ENCODE data around the gene RCN1. TPM values are rescaled to one million over a fixed set of nuclear protein-coding genes. Genes with fewer than 3 reads are reported as not detected.
"Not testable (repeated sequence)": the region's sequence is repeated elsewhere in the genome, so short reads cannot be mapped to it uniquely, and the experiment has no call there.

The RCN1 gene
- polyA plus RNA-seq = 10 to 100 TPM; 12.0 to 45.5 (median 19.5) TPM

GRCh38 chr11:32090545-32091370 lies at the start of gene RCN1:
Gene RCN1, plus strand, starts transcription at chr11:32091074. Its CDS starts 123 bp downstream, at chr11:32091197.
- H3K9me3 Mint-ChIP-seq = no peaks in the 10 kb centered on the region
- H3K27me3 Mint-ChIP-seq (ENCODE audit: low read depth in 3 of 3) = peaks cover 0 to 8% (median 3%) of the 10 kb centered on the region in 3 donors
- DNase-seq = no peak
- peak within 1 kb of the TSS; percentile 87 to 91 (median 89) for H3K4me3 Mint-ChIP-seq
- H3K4me1 Mint-ChIP-seq = peaks cover 32 to 42% of the 10 kb centered on the region in 2 donors
- H3K27ac Mint-ChIP-seq = peak within 1 kb of the TSS; percentile 75 to 93 (median 90)
- H3K36me3 Mint-ChIP-seq = no peaks in the 10 kb centered on the region

GRCh38 chr11:32043737-32044136 lies 47.1 kb upstream of the RCN1 start:
- Mint-ChIP-seq H3K9me3 (no peaks in the 10 kb centered on the region), H3K4me1 (no peaks in the 10 kb centered on the region), H3K27me3 (ENCODE audit: low read depth in 3 of 3) (peaks cover 2 to 10% (median 4%) of the 10 kb centered on the region in 3 donors), H3K4me3 (no peak overlapping the region), H3K36me3 (no peaks in the 10 kb centered on the region), H3K27ac (no peak overlapping the region)
- no peak for DNase-seq

GRCh38 chr11:32044158-32044863 lies 46.6 kb upstream of the RCN1 start:
- Mint-ChIP-seq H3K4me1 (no peaks in the 10 kb centered on the region), H3K27me3 (ENCODE audit: low read depth in 3 of 3) (peaks cover 2 to 10% (median 4%) of the 10 kb centered on the region in 3 donors), H3K4me3 (no peak overlapping the region), H3K36me3 (no peaks in the 10 kb centered on the region), H3K9me3 (no peaks in the 10 kb centered on the region), H3K27ac (no peak overlapping the region)
- DNase-seq = no peak

GRCh38 chr11:32045456-32045855 lies 45.4 kb upstream of the RCN1 start:
- Mint-ChIP-seq H3K9me3 (no peaks in the 10 kb centered on the region), H3K36me3 (no peaks in the 10 kb centered on the region), H3K27me3 (ENCODE audit: low read depth in 3 of 3) (peaks cover 1 to 7% (median 5%) of the 10 kb centered on the region in 3 donors), H3K27ac (no peak overlapping the region), H3K4me1 (no peaks in the 10 kb centered on the region), H3K4me3 (no peak overlapping the region)
- DNase-seq = no peak

GRCh38 chr11:32050264-32050663 lies 40.6 kb upstream of the RCN1 start:
- Mint-ChIP-seq H3K27me3 (ENCODE audit: low read depth in 3 of 3) (peaks cover 3 to 7% (median 5%) of the 10 kb centered on the region in 3 donors), H3K36me3 (no peaks in the 10 kb centered on the region), H3K4me1 (peaks cover 0 to 4% of the 10 kb centered on the region in 2 donors), H3K27ac (no peak overlapping the region), H3K4me3 (no peak overlapping the region), H3K9me3 (no peaks in the 10 kb centered on the region)
- DNase-seq = no peak

- peak; percentile 42 to 64 (median 63) for DNase-seq
- H3K36me3 Mint-ChIP-seq = no peaks in the 10 kb centered on the region
- peaks cover 3 to 7% (median 5%) of the 10 kb centered on the region in 3 donors for H3K27me3 Mint-ChIP-seq (ENCODE audit: low read depth in 3 of 3)
- H3K4me1 Mint-ChIP-seq = peaks cover 0 to 4% of the 10 kb centered on the region in 2 donors
- H3K27ac Mint-ChIP-seq = no peak overlapping the region
- no peaks in the 10 kb centered on the region for H3K9me3 Mint-ChIP-seq
- no peak overlapping the region for H3K4me3 Mint-ChIP-seq
Measured at GRCh38 chr11:32052215-32052614, 38.7 kb upstream of the RCN1 start.

GRCh38 chr11:32053151-32053888 lies 37.6 kb upstream of the RCN1 start:
- DNase-seq = no peak
- peaks cover 7% of the 10 kb centered on the region in 3 donors for H3K27me3 Mint-ChIP-seq (ENCODE audit: low read depth in 3 of 3)
- no peaks in the 10 kb centered on the region for H3K36me3 Mint-ChIP-seq
- no peak overlapping the region for H3K4me3 Mint-ChIP-seq
- H3K9me3 Mint-ChIP-seq = no peaks in the 10 kb centered on the region
- no peak overlapping the region for H3K27ac Mint-ChIP-seq
- peaks cover 0 to 4% of the 10 kb centered on the region in 2 donors for H3K4me1 Mint-ChIP-seq

- peaks cover 0 to 4% of the 10 kb centered on the region in 2 donors for H3K4me1 Mint-ChIP-seq
- no peak overlapping the region for H3K4me3 Mint-ChIP-seq
- H3K9me3 Mint-ChIP-seq = no peaks in the 10 kb centered on the region
- H3K36me3 Mint-ChIP-seq = no peaks in the 10 kb centered on the region
- H3K27ac Mint-ChIP-seq = no peak overlapping the region
- no peak for DNase-seq
- peaks cover 5 to 7% (median 7%) of the 10 kb centered on the region in 3 donors for H3K27me3 Mint-ChIP-seq (ENCODE audit: low read depth in 3 of 3)
Measured at GRCh38 chr11:32055861-32056260, 35.0 kb upstream of the RCN1 start.

- Mint-ChIP-seq H3K9me3 (no peaks in the 10 kb centered on the region), H3K4me3 (no peak overlapping the region), H3K4me1 (peaks cover 0 to 4% of the 10 kb centered on the region in 2 donors), H3K27ac (no peak overlapping the region), H3K27me3 (ENCODE audit: low read depth in 3 of 3) (peaks cover 4 to 7% (median 6%) of the 10 kb centered on the region in 3 donors), H3K36me3 (no peaks in the 10 kb centered on the region)
- no peak for DNase-seq
Measured at GRCh38 chr11:32056438-32056837, 34.4 kb upstream of the RCN1 start.

GRCh38 chr11:32059686-32060462 lies 31.0 kb upstream of the RCN1 start:
- H3K36me3 Mint-ChIP-seq = no peaks in the 10 kb centered on the region
- H3K4me3 Mint-ChIP-seq = no peak overlapping the region
- DNase-seq = no peak
- no peak overlapping the region for H3K27ac Mint-ChIP-seq
- H3K4me1 Mint-ChIP-seq = no peaks in the 10 kb centered on the region
- peaks cover 3 to 7% (median 6%) of the 10 kb centered on the region in 3 donors for H3K27me3 Mint-ChIP-seq (ENCODE audit: low read depth in 3 of 3)
- H3K9me3 Mint-ChIP-seq = no peaks in the 10 kb centered on the region

- Mint-ChIP-seq H3K36me3 (no peaks in the 10 kb centered on the region), H3K4me1 (no peaks in the 10 kb centered on the region), H3K27ac (no peak overlapping the region), H3K9me3 (no peaks in the 10 kb centered on the region), H3K27me3 (ENCODE audit: low read depth in 3 of 3) (peaks cover 3 to 8% (median 7%) of the 10 kb centered on the region in 3 donors), H3K4me3 (no peak overlapping the region)
- DNase-seq = no peak
Measured at GRCh38 chr11:32062540-32062939, 28.3 kb upstream of the RCN1 start.

GRCh38 chr11:32063031-32063430 lies 27.8 kb upstream of the RCN1 start:
- H3K27me3 Mint-ChIP-seq (ENCODE audit: low read depth in 3 of 3) = peaks cover 5 to 10% (median 5%) of the 10 kb centered on the region in 3 donors
- H3K9me3 Mint-ChIP-seq, H3K27ac Mint-ChIP-seq, DNase-seq, H3K36me3 Mint-ChIP-seq, H3K4me3 Mint-ChIP-seq, H3K4me1 Mint-ChIP-seq: not testable (repeated sequence)

All from immature natural killer cell (primary cell).